Stimulated activated CD8-positive, alpha-beta memory T cell treated with anti-CD3 and anti-CD28 coated beads, Interleukin-12 subunit alpha, Interleukin-12 subunit beta, amount 100 ng/mL, for 24 hours (primary cell): ENCODE measurements around the gene CLEC20A.

Experiments
- DNase-seq: peaks from one replicate; pipeline ENCODE4 v3.0.0-alpha.2; 2020; ENCODE audit errors: extremely low read depth

Gene CLEC20A

GRCh38 chr1:178472531-178472930 lies 24.2 kb downstream of the CLEC20A start:
- DNase-seq: no peak

- DNase-seq: no peak
Measured at GRCh38 chr1:178470411-178470960, 26.3 kb downstream of the CLEC20A start.

GRCh38 chr1:178467837-178468236 lies 28.9 kb downstream of the CLEC20A start:
- DNase-seq: no peak

GRCh38 chr1:178465011-178465410 lies 31.8 kb downstream of the CLEC20A start:
- DNase-seq: no peak

- no peak for DNase-seq
Measured at GRCh38 chr1:178464566-178464965, 32.2 kb downstream of the CLEC20A start.

- DNase-seq: no peak
Measured at GRCh38 chr1:178464141-178464540, 32.6 kb downstream of the CLEC20A start.

GRCh38 chr1:178461701-178462100 lies 35.1 kb downstream of the CLEC20A start:
- no peak for DNase-seq

- no peak for DNase-seq
Measured at GRCh38 chr1:178461104-178461503, 35.7 kb downstream of the CLEC20A start.

GRCh38 chr1:178458203-178458602 lies 38.6 kb downstream of the CLEC20A start:
- DNase-seq: no peak

- DNase-seq: no peak
Measured at GRCh38 chr1:178457651-178458050, 39.1 kb downstream of the CLEC20A start.

- DNase-seq: no peak
Measured at GRCh38 chr1:178456472-178456871, 40.3 kb downstream of the CLEC20A start.

- no peak for DNase-seq
Measured at GRCh38 chr1:178452013-178452412, 44.8 kb downstream of the CLEC20A start.

- DNase-seq: no peak
Measured at GRCh38 chr1:178451529-178451928, 45.2 kb downstream of the CLEC20A start.

GRCh38 chr1:178450871-178451270 lies 45.9 kb downstream of the CLEC20A start:
- DNase-seq: no peak

- DNase-seq: no peak
Measured at GRCh38 chr1:178442925-178443324, 53.8 kb downstream of the CLEC20A start.

- no peak for DNase-seq
Measured at GRCh38 chr1:178438432-178438831, 58.3 kb downstream of the CLEC20A start.

- DNase-seq: no peak
Measured at GRCh38 chr1:178436899-178437298, 59.9 kb downstream of the CLEC20A start.

GRCh38 chr1:178434899-178435435 lies 61.8 kb downstream of the CLEC20A start:
- no peak for DNase-seq

- no peak for DNase-seq
Measured at GRCh38 chr1:178434360-178434759, 62.4 kb downstream of the CLEC20A start.
